IMR-90 (cell line): ENCODE results near the gene CCM2.

Experiments
- CHD1 ChIP-seq: IDR thresholded peaks from 2 replicates; pipeline ENCODE4 v1.6.1; 2012; ENCODE audit warnings: low read depth, low read length, improper control_type of control experiment
- FOS ChIP-seq: fragments of 150-350 bp; IDR thresholded peaks from 2 replicates; pipeline ENCODE4 v1.6.1; 2016; ENCODE audit warnings: low read depth, low read length
- MAFK ChIP-seq: IDR thresholded peaks from 2 replicates; pipeline ENCODE4 v1.6.1; 2012; ENCODE audit warnings: low read depth, low read length, improper control_type of control experiment
- RAD21 ChIP-seq: IDR thresholded peaks from 2 replicates; pipeline ENCODE4 v1.6.1; 2012; ENCODE audit warnings: low read length, improper control_type of control experiment
- RFX5 ChIP-seq: IDR thresholded peaks from 2 replicates; pipeline ENCODE4 v1.8.0; 2012; ENCODE audit warnings: low read depth, mild to moderate bottlenecking, low read length, moderate library complexity
- TF ChIP-seq, protein P1 (sequence below): conservative IDR thresholded peaks from 2 replicates; pipeline ENCODE4 v1.5.1; 2012; ENCODE audit warnings: mild to moderate bottlenecking, low read depth, low read length, improper control_type of control experiment
- TF ChIP-seq, protein P2 (sequence below): fragments of 150-350 bp; IDR thresholded peaks from 2 replicates; pipeline ENCODE4 v1.6.1; 2016; ENCODE audit warnings: low read depth, mild to moderate bottlenecking, low read length, moderate library complexity, borderline replicate concordance

DNA sequence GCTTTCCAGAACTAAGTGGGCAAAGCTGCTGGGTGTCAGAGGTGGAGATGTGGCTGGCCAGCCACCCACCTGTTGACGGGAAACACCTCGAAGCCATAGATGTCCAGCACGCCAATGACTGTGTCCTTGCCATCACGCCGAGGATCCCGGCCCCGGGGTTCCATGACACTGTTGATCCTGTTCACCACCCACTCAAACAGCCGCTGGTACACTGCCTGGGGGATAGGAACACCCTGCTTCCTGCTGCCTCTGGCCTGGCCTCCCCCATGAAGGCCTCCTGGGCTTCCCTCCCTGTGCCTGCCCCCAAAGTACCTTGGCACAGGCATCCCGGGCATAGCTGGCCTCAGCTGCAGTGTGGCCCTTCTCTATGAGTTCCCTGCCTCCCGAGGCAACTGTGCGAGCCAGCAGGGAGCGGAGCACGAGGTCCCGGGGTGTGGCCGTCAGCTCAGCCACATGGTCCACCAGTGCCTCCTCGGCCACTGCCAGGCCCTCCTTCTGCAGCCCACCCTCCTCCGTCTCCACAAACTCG, 29.4 kb upstream of the CCM2 start:
- TF ChIP-seq, protein P1, sequence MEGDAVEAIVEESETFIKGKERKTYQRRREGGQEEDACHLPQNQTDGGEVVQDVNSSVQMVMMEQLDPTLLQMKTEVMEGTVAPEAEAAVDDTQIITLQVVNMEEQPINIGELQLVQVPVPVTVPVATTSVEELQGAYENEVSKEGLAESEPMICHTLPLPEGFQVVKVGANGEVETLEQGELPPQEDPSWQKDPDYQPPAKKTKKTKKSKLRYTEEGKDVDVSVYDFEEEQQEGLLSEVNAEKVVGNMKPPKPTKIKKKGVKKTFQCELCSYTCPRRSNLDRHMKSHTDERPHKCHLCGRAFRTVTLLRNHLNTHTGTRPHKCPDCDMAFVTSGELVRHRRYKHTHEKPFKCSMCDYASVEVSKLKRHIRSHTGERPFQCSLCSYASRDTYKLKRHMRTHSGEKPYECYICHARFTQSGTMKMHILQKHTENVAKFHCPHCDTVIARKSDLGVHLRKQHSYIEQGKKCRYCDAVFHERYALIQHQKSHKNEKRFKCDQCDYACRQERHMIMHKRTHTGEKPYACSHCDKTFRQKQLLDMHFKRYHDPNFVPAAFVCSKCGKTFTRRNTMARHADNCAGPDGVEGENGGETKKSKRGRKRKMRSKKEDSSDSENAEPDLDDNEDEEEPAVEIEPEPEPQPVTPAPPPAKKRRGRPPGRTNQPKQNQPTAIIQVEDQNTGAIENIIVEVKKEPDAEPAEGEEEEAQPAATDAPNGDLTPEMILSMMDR: no peak
- TF ChIP-seq CHD1 (no peak), MAFK (no peak), FOS (no peak), RAD21 (no peak), RFX5 (no peak)
- TF ChIP-seq, protein P2, sequence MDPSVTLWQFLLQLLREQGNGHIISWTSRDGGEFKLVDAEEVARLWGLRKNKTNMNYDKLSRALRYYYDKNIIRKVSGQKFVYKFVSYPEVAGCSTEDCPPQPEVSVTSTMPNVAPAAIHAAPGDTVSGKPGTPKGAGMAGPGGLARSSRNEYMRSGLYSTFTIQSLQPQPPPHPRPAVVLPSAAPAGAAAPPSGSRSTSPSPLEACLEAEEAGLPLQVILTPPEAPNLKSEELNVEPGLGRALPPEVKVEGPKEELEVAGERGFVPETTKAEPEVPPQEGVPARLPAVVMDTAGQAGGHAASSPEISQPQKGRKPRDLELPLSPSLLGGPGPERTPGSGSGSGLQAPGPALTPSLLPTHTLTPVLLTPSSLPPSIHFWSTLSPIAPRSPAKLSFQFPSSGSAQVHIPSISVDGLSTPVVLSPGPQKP: no peak
